ENCODE measurements around the gene SAMM50.

SAMM50 gene

DNA sequence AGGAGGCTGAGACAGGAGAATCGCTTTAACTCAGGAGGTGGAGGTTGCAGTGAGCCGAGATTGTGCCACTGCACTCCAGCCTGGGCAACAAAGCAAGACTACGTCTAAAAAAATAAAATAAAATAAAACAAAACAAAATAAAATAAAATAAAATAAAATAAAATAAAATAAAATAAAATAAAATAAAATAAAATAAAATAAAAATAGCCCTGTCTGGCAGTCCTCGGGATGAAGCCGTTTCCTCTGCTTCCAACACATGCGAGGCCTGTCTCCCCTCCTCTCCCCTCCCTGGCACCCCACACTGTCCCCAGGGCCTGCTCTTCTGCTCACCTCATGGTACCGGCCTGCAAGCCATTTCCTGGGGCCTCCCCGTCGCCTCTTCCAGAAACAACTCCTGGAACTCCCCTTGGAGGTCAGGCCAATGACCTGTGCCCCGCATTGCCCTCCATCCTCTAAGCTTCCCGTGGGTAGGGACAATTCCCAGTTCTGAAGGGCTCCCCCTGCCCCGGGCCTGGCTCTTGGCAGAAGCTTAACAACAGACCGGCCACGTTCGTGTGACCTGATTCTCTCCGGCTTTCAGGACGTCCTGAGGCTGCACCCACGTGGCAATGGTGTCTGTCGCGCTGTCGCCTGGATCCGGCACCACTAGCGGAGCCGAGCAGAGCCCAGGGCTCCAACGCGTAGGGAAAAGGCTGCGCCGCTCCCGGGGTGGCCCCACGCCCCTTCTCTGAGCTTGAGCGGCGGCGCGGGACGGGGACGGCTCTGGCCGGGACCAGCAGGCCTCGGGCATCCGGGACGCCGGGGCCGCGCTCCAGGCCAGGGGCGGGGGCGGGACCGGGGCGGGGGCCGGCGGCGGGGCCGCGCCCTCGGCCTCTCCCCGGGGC, 68.4 kb downstream of the SAMM50 start:
- TF ChIP-seq, protein P1, sequence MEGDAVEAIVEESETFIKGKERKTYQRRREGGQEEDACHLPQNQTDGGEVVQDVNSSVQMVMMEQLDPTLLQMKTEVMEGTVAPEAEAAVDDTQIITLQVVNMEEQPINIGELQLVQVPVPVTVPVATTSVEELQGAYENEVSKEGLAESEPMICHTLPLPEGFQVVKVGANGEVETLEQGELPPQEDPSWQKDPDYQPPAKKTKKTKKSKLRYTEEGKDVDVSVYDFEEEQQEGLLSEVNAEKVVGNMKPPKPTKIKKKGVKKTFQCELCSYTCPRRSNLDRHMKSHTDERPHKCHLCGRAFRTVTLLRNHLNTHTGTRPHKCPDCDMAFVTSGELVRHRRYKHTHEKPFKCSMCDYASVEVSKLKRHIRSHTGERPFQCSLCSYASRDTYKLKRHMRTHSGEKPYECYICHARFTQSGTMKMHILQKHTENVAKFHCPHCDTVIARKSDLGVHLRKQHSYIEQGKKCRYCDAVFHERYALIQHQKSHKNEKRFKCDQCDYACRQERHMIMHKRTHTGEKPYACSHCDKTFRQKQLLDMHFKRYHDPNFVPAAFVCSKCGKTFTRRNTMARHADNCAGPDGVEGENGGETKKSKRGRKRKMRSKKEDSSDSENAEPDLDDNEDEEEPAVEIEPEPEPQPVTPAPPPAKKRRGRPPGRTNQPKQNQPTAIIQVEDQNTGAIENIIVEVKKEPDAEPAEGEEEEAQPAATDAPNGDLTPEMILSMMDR (IDR thresholded peaks at IDR 0.05; ENCODE audit: low read depth, low read length) = no peak
- H3K4me3 ChIP-seq (ENCODE audit: low read depth, low read length) = peak overlapping the region; percentile 62

DNA sequence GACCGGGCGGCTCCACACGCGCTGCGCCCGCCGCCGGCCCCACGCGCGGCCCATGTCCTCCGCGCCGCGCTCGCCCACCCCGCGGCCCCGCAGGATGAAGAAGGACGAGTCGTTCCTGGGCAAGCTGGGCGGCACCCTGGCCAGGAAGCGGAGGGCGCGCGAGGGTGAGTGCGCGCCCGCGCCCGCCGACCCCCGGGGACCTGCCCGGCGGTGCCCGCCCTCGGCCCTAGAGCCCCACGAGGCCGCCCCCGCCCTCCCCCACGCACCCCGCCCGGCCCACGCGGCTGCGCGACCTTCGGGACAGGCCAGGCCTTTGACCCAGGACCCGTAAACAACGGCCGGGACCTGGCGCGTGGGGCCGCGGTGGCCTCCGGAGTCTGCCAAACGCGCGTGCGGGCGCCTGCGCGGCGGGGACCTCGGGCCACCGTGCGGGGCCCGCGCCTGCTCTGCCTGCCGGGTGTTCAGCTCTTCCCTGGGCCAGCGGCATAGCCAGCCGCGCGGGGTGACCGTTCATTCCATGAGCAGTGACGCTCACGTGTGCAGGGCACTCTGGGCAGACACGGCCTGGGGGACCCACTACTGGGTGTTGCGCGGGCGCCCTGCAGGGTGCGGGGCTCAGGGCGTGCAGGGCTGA, 69.2 kb downstream of the SAMM50 start, which contains the start of gene PARVB:
TSS of gene PARVB (plus strand) at position 15 of the 634 bp plus-strand sequence. CDS start at position 53, 38 bp downstream.
- TF ChIP-seq, protein P1 (IDR thresholded peaks at IDR 0.05; ENCODE audit: low read depth, low read length) = no peak
- peak within 1 kb of the TSS; percentile 62 for H3K4me3 ChIP-seq (ENCODE audit: low read depth, low read length)

DNA sequence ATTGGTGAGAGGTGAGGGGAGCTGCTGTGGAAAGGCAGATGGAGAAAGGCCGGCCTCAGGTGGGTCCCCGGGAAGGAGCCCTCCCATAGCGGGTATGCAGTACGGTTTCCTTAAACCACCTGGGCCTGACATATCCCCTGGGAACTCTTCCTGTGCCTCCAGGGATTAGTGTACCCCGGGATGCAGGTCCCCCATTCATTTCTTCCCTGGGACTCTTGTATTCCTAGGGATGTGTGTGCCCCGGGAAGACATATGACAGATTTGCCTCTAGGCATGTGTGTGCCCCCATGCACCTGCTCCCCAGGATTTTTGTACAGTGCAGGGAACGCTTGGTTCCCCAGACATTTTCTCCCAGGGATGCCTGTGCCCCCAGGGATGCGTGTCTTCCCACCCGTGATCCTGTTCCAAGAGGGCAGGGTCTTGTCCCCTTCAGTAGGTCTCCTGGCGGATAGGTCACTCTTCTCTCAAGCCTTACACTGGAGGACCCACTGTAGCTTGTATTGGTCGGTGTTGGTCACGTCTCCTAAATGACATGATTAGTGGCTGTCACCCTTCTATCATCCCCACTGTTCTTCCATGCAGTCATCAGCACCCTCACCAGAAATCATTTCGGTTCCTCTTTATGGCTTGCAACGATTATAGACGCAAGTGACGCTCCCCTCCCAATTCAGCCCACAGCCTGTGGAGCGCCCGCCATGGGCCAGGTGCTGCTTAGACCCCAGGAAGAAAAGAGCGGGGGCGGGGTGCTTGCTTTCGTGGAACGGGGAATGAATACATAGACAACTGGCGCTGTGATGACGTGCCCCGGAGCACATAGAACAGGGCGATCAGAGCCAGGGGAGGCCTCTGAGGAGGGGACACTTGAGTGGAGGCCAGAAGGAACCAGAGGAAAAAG, 70.2 kb downstream of the SAMM50 start:
- peak overlapping the region; percentile 62 for H3K4me3 ChIP-seq (ENCODE audit: low read depth, low read length)
- TF ChIP-seq, protein P1 (IDR thresholded peaks at IDR 0.05; ENCODE audit: low read depth, low read length) = no peak

DNA sequence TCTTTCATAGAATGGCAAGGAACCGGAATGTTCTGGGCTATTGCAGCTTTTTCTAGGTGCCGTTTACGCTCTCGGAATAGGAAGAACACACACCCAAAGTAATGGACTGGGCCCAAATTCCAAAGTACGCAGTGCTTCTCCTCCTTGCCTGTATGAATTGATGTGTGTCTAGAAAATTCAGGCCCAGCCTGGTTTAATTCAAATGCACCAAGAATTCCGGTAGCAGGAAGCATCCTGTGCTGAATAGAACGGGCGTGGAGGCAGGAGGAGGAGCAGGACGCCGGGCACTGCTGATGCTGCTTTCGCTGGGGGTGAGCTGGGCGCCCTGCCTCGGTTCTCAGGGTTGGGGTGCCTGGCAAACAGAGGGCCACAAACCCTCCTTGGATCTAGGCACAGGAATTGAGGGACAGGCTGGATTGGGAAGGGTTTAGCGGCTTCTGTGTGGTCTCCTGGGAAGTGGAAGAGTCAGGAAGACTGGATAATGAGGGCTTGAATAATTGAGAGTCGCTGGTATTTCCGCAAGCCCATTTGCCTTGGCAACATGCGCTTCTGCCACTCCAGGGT, 70.9 kb downstream of the SAMM50 start:
- no peak overlapping the region for H3K4me3 ChIP-seq (ENCODE audit: low read depth, low read length)
- TF ChIP-seq, protein P1 (IDR thresholded peaks at IDR 0.05; ENCODE audit: low read depth, low read length) = no peak

DNA sequence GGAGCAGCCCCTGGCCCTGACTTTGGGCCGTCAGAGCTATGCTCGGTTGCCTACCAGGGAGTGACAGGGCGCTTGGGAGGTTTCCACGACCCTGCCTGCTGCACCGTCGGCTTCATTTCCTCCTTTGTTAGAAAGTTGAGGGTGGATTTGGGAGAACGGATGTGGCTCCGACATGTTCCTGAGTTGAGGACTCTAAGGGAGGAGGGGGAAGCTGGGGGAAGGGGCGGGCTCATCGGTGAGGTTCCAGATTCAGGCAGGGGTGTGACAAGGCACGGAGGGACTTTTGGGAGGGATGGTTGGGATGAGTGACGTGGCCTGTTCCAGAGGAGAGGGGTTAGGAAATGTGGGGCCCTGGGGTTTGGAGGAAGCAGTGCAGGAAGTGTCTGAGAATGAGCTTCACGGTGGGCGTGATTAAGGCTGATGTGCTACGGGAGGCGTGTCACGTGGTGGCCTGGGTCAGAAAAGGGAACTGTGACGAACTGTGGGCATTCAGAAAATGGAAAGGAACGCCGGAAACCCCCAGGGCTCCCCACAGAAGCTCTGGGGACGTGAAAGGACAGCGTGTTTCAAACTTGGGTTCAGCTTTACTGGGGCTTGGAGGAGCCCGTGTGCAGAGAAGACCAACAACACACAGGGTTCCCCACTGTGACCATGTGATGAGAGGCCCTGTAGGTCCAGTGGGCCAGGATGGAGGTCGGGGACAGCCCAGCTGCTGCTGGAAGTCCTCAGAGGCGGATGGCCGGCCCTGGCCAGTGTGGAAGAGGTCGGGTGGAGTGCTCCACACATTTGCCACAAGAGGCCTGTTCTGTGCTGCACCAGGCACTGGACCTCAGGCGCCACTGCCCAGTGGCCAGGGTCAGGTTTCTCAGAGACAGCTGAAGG, 71.6 kb downstream of the SAMM50 start:
- TF ChIP-seq, protein P1 (IDR thresholded peaks at IDR 0.05; ENCODE audit: low read depth, low read length) = no peak
- H3K4me3 ChIP-seq (ENCODE audit: low read depth, low read length) = peak overlapping the region; percentile 26

DNA sequence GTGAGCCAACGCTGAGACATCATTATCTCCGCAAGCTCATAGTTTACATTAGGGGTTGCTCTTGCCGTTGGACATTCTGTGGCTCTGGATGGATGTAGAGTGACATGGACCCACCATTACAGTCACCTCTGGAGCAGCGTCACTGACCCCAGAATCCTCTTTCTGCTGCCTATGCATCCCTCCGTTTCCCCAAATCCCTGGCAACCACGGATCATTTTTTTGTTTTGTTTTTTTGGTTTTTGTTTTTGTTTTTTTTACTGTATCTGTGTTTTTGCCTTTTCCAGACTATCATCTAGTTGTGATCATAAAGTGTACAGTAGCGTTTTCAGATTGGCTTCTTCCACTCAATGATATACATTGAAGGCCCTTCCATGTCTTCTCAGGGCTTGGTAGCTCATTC, 72.8 kb downstream of the SAMM50 start:
- H3K4me3 ChIP-seq (ENCODE audit: low read depth, low read length) = no peak overlapping the region
- TF ChIP-seq, protein P1 (IDR thresholded peaks at IDR 0.05; ENCODE audit: low read depth, low read length) = no peak

All from WI38 (cell line).